H1 (cell line): ENCODE data around the gene DAGLA. TPM values are rescaled to one million over a fixed set of nuclear protein-coding genes. Genes with fewer than 3 reads are reported as not detected.

Experiments used
- JUN ChIP-seq: IDR thresholded peaks from 2 replicates; pipeline ENCODE4 v1.6.1; 2011; ENCODE audit warnings: low read depth, mild to moderate bottlenecking, improper control_type of control experiment, low read length
- RBBP5 ChIP-seq: IDR thresholded peaks from 2 replicates; pipeline ENCODE4 v1.7.1; 2012; ENCODE audit warnings: low read depth, mild to moderate bottlenecking, inconsistent platforms, low read length, moderate library complexity, borderline replicate concordance
- SAP30 ChIP-seq: fragments of 300-600 bp; sonication (generic); IDR thresholded peaks from 2 replicates; pipeline ENCODE4 v1.7.1; 2012; ENCODE audit warnings: low read length, moderate library complexity, mild to moderate bottlenecking, inconsistent platforms; ENCODE audit not compliant: insufficient read depth, insufficient replicate concordance
- SRF ChIP-seq: IDR thresholded peaks from 2 replicates; pipeline ENCODE4 v1.6.1; 2011; ENCODE audit warnings: mild to moderate bottlenecking, low read depth, low read length, moderate library complexity
- polyA plus RNA-seq, 7 experiments: library from polyadenylated mRNA; depleted of rRNA in 3 of 7; stranded (reverse) in 5 of 7; unstranded in 2 of 7; fragments of >200 nt in 5 of 7; fragments of 200-250 nt in 2 of 7; gene quantifications; 1 replicate in 5 of 7; 2 replicates in 1 of 7; 4 replicates in 1 of 7; pipeline versions ENCODE4 v1.2.1 to v1.2.3, GENCODE V29; 2011 to 2013; ENCODE audit warnings: missing spikeins in 2 of 7, mixed read lengths in 2 of 7
- total RNA-seq: library from RNA; stranded (reverse); fragmentation: NEBNext Ultra II Directional; extraction: Animal tissue kit (Norgen Biotek cat#: 25700); gene quantifications from 2 replicates; pipeline ENCODE4 v1.2.1, GENCODE V29; 2021

The DAGLA gene
- total and polyA plus RNA-seq, 2 of the 8 experiments (the other 6 are each of a cell fraction or from before 2014, with no cell fraction given): 3.6 to 6.6 TPM

GRCh38 chr11:61698173-61698948 is 18.2 kb downstream of the DAGLA start (continued):
- TF ChIP-seq RBBP5 (no peak), JUN (no peak), SAP30 (no peak), SRF (no peak)
